Glutamatergic neuron (in vitro differentiated cells): ENCODE results near the gene TICRR. TPM values are rescaled to one million over a fixed set of nuclear protein-coding genes. Genes with fewer than 3 reads are reported as not detected.

Experiments
- DNase-seq: peaks from one replicate; pipeline ENCODE4 v3.0.0; 2022
- H3K27ac Mint-ChIP-seq: one replicate; pipeline ENCODE4 v1.8.0; 2020; ENCODE audit warnings: mild to moderate bottlenecking, mixed read lengths, inconsistent platforms; ENCODE audit not compliant: unreplicated experiment
- H3K27me3 Mint-ChIP-seq: one replicate; pipeline ENCODE4 v1.8.0; 2020; ENCODE audit warnings: mild to moderate bottlenecking, moderate library complexity, mixed read lengths, inconsistent platforms; ENCODE audit not compliant: unreplicated experiment
- H3K36me3 Mint-ChIP-seq: one replicate; pipeline ENCODE4 v1.8.0; 2020; ENCODE audit warnings: mild to moderate bottlenecking, mixed read lengths, inconsistent platforms; ENCODE audit not compliant: unreplicated experiment
- H3K4me1 Mint-ChIP-seq: one replicate; pipeline ENCODE4 v1.8.0; 2020; ENCODE audit warnings: mild to moderate bottlenecking, low read depth, mixed read lengths, inconsistent platforms; ENCODE audit not compliant: unreplicated experiment
- H3K4me3 Mint-ChIP-seq: one replicate; pipeline ENCODE4 v1.8.0; 2020; ENCODE audit warnings: mild to moderate bottlenecking, mixed read lengths, inconsistent platforms; ENCODE audit not compliant: unreplicated experiment
- H3K9me3 Mint-ChIP-seq: one replicate; pipeline ENCODE4 v1.8.0; 2020; ENCODE audit warnings: mild to moderate bottlenecking, moderate library complexity, mixed read lengths, inconsistent platforms; ENCODE audit not compliant: unreplicated experiment
- total RNA-seq: library from RNA; stranded (reverse); fragmentation: NEBNext Ultra II Directional; extraction: Animal tissue kit (Norgen Biotek cat#: 25700); gene quantifications from one replicate; pipeline ENCODE4 v1.2.1, GENCODE V29; 2021; ENCODE audit not compliant: unreplicated experiment
- TF ChIP-seq, protein P1 (sequence below): fragments of 200-600 bp; sonication (generic); IDR thresholded peaks from one replicate; pipeline ENCODE4 v1.5.0; 2021; ENCODE audit not compliant: partially characterized antibody, unreplicated experiment

The TICRR gene
- total RNA-seq, 1 donor from 2014 or later = 2.7 TPM

DNA sequence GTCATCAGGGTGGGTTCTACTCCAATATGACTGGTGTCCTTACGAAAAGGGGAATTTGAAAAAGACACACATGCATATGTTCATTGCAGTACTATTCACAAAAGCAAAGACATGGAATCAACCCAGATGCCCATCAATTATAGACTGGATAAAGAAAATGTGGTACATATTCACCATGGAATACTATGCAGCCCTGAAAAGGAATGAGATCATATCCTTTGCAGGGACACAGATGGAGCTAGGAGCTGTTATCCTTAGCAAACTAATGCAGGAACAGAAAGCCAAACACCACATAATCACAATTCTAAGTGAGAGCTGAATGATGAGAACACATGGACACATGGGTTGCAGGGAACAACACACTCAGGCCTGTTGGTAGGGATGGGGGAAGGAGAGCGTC lies 24.8 kb upstream of the TICRR start:
- no peak overlapping the region for H3K27ac Mint-ChIP-seq
- H3K27me3 Mint-ChIP-seq = peaks cover 5% of the 10 kb centered on the region
- peaks cover 5% of the 10 kb centered on the region for H3K36me3 Mint-ChIP-seq
- H3K9me3 Mint-ChIP-seq = no peaks in the 10 kb centered on the region
- DNase-seq = no peak
- TF ChIP-seq, protein P1, sequence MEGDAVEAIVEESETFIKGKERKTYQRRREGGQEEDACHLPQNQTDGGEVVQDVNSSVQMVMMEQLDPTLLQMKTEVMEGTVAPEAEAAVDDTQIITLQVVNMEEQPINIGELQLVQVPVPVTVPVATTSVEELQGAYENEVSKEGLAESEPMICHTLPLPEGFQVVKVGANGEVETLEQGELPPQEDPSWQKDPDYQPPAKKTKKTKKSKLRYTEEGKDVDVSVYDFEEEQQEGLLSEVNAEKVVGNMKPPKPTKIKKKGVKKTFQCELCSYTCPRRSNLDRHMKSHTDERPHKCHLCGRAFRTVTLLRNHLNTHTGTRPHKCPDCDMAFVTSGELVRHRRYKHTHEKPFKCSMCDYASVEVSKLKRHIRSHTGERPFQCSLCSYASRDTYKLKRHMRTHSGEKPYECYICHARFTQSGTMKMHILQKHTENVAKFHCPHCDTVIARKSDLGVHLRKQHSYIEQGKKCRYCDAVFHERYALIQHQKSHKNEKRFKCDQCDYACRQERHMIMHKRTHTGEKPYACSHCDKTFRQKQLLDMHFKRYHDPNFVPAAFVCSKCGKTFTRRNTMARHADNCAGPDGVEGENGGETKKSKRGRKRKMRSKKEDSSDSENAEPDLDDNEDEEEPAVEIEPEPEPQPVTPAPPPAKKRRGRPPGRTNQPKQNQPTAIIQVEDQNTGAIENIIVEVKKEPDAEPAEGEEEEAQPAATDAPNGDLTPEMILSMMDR = no peak
- H3K4me1 Mint-ChIP-seq = no peaks in the 10 kb centered on the region
- H3K4me3 Mint-ChIP-seq = no peak overlapping the region

DNA sequence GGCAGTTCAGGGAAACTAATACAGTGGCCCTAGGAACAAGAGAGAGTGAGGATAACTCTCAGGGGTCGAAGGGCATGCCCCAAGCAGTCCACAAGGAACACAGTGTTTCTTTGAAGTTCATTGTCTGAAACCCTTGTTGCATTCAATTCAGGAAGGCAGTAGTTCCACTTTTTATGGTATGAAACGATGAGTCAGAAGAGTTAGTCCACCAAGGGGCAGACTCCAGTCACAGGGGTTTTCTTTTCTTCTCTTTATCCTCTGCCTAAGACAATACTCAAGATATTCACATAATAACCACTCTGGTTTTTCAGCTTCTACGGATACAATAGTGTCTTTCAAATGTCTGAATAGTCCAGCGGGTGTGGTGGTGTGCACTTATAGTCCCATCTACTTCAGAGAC lies 23.7 kb upstream of the TICRR start:
- Mint-ChIP-seq H3K27ac (no peak overlapping the region), H3K27me3 (peaks cover 5% of the 10 kb centered on the region), H3K4me1 (no peaks in the 10 kb centered on the region), H3K36me3 (peaks cover 5% of the 10 kb centered on the region), H3K4me3 (no peak overlapping the region), H3K9me3 (no peaks in the 10 kb centered on the region)
- DNase-seq = no peak
- TF ChIP-seq, protein P1 = no peak

DNA sequence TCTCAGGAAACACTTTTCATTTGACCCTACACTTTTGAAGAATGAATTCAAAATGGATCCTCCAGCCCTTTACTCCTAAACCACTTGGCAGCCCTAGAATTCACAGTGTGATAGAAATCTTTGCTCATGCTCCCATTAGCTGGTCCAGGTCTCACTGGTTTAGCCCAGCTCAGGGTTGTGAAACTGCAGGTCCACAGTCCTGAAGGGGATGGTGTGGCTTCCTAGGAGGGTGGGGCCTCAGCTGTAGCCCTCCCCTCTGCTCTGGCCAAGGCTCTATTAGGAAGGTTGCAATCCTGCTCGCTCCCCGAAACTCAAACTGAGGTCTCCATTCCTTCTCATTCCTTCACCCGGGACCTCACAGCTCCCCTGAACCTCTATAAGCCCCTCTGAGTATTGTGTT lies 21.6 kb upstream of the TICRR start:
- Mint-ChIP-seq H3K4me1 (no peaks in the 10 kb centered on the region), H3K36me3 (peaks cover under 1% of the 10 kb centered on the region), H3K9me3 (no peaks in the 10 kb centered on the region), H3K27me3 (peaks cover 5% of the 10 kb centered on the region), H3K4me3 (peak overlapping the region; percentile 51), H3K27ac (peak overlapping the region; percentile 56)
- DNase-seq = no peak
- TF ChIP-seq, protein P1 = no peak

DNA sequence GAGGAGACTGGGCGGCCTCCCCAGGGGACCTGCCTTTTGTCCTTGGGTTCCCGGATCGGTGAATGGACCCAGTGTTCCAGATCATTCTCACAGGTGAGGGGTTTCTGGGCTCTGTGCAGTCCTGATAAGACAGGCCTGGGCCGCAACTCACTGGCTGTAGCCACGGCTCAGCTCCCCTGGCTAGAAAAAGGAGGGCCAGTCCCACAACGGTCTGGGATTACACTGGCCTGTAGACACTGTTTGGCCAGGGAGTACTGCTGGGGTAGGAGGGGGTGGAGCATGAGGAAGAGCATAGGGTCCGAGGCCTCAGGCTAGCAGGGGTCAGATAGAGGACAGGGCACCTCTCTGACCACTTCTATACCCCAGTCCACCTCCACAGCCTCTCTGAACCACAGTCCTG lies 21.0 kb upstream of the TICRR start:
- peak overlapping the region; percentile 56 for H3K27ac Mint-ChIP-seq
- no peaks in the 10 kb centered on the region for H3K4me1 Mint-ChIP-seq
- TF ChIP-seq, protein P1 = no peak
- no peaks in the 10 kb centered on the region for H3K36me3 Mint-ChIP-seq
- peak overlapping the region; percentile 51 for H3K4me3 Mint-ChIP-seq
- H3K9me3 Mint-ChIP-seq = no peaks in the 10 kb centered on the region
- peaks cover 5% of the 10 kb centered on the region for H3K27me3 Mint-ChIP-seq
- DNase-seq = no peak

DNA sequence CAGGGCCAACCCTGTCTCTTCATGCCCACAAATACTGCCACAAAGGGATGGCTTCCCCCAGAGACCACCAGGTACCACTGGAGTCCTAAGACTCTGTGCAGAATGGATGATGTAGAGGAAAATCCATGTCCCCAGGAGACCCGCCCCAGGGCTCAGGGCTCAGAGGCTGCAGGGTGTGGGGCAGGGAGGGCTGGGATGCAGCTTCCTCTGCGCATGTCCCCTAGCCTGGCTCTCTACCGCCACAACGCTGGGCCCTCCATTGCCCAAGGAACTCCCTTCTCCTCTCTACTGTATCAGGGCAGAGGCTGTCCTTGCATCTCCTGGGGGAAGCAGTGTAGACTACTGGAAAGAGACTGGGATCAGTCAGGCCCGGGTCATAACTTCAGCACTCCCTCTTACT lies 19.5 kb upstream of the TICRR start:
- no peak for DNase-seq
- Mint-ChIP-seq H3K36me3 (no peaks in the 10 kb centered on the region), H3K9me3 (no peaks in the 10 kb centered on the region), H3K27me3 (peaks cover 5% of the 10 kb centered on the region), H3K27ac (no peak overlapping the region), H3K4me3 (no peak overlapping the region), H3K4me1 (no peaks in the 10 kb centered on the region)
- TF ChIP-seq, protein P1 = no peak
